ENCODE results near the gene FRMD4A. TPM values are rescaled to one million over a fixed set of nuclear protein-coding genes. Genes with fewer than 3 reads are reported as not detected.

FRMD4A gene
- total RNA-seq, 1 experiment from 2014 or later = 63.4 TPM

DNA sequence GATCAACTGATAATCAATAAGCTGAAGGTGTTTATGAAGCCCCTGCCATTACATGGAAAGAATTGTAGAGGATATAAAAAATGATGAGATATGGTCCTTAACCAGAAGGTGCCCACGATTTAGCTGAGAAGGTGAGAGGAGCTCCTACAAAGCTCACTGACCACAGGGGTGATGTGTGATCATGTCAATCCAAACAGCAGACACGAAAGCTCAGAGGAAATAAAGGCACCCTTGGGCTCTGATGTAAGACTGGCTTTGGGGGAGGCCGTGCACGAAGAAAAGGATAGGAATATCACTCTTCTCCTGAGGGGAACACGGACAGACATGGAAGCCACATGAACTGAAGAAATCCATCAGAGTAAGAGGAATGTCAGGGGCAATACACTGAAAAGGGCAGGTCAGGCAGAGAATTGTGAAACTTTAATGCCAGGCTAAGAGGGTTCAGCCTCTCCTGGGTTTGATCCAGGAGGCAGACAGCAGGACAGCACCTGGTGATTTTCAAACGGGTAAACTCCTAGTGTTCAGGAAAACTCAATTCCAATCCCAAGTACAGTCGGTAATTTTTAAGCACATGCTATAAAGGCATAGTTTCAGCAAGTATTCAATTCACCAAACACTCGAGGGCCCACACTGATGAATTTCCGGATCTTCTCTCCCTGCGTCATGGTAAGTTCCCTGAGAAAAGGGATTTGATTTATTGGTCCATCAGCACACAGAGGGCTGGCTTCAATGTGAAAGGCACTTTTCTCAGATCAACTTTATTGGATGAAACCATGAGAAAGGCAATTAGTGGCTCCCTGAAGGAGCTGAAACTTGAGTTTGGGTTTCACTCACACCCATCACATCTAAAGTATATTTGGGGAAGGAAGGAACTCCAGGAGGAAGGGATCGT is 580.2 kb downstream of the FRMD4A start:
- no peak for DNase-seq (ENCODE audit: low spot score)
- in situ Hi-C loops (cut with HindIII; ENCODE audit: low sequenced_read_pairs) = no loop called here

DNA sequence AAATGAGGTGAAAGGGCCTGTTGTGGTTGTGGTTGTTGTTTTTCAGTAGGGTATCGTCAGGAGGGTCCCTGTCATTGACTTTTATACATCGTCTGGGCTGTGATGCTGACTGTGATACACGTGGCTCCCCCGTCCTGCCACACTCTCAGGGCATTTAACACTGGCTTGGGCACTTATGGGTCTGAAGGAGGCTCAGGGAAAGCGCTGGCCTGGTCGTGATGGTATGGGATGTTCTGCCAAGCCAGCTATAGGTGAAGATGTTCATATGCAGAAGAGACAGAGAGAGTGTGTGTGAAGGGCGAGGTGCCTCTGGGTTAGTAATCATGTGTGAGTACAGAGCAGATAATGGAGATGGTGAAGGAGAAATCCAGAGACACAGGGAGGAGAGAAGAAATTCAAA is 585.5 kb downstream of the FRMD4A start:
- in situ Hi-C loops (cut with HindIII; ENCODE audit: low sequenced_read_pairs) = no loop called here
- DNase-seq (ENCODE audit: low spot score) = no peak

DNA sequence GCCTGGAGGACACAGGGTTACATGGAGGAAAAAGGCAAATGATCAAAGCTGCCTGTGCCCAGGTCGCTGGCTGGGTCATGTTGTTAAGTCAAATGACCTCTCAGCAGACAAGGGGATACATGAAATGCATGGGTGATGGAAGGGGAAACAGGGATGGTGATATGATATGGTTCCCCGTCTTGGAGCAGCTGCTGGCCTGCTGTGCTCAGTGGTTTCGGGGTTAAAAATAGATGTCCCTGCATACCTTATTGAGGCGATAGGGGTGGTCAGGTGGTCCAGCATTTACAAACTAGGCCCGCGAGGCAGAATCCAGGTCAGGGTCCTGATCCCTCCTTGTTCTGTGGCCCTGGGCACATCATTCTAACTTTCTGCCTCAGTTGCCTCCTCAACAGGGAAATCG is 586.8 kb downstream of the FRMD4A start:
- no peak for DNase-seq (ENCODE audit: low spot score)
- in situ Hi-C loops (cut with HindIII; ENCODE audit: low sequenced_read_pairs) = no loop called here

DNA sequence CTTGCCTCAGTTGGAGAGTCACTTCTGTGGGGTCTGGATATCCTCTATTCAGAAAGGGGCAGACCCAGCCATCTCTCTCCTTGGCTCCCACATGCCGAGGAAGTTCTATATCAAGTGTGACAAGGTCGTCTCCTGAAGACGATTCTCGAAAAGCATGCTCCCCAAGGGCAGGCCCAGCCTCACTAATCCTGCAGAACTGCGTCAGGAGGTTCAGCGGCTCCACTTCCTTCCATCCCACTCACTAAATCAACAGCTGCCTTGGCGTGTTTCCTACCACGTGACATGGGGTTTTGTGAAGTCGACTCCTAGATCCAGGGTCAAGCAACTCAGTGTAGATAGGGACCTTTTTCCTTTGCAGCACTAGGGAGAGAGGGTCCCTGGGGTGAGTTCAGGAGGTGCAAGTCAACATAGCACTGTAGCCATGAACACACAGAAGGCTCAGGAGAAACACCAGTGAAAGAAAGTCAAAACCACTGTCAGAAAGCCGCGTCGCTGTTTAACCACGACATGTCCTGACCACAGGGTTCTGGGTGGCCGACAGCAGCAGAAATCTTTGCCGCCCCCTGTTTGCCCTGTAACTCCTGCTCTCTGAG is 587.5 kb downstream of the FRMD4A start:
- in situ Hi-C loops (cut with HindIII; ENCODE audit: low sequenced_read_pairs) = no loop called here
- no peak for DNase-seq (ENCODE audit: low spot score)

DNA sequence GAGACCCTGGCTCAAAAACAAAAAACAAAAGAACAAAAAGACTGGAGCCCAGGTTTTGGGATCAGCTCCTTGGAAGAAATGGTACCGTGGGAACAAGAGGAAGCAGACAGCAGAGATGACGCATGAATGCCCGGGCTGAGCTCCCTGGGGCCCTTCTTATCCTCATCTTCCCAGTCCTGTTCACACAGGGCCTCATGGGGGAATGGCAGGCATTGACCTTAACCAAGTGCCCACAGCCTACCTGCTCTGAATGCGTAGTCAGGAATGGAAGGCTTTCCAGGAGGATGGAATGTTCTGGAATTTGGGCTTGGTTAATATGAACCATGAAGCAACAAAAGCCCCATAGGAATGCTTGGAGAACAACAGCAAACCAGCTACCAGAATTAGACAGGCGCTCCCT is 589.3 kb downstream of the FRMD4A start:
- DNase-seq (ENCODE audit: low spot score) = no peak
- in situ Hi-C loops (cut with HindIII; ENCODE audit: low sequenced_read_pairs) = no loop called here

DNA sequence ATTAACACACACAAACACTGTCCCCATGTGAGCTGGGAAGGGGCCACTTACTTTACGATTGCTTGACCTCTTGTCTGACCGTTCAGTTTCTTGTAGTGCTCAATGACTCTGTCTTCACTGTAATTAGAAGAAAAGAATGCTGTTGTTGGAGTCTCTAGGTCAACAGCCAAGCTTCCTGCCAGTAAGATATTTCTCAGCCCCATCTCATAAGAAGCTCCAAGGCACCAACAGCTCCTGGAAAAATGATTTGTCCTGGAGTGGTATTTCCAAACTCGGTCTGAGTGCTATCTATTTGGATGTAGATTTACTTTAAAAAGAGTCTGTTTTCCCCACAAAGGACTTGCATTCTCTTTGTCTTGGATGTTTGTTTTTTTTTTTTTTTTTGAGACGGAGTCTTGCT is 590.3 kb downstream of the FRMD4A start:
- in situ Hi-C loops (cut with HindIII; ENCODE audit: low sequenced_read_pairs) = no loop called here
- DNase-seq (ENCODE audit: low spot score) = no peak

- DNase-seq (ENCODE audit: low spot score) = no peak
- in situ Hi-C loops (cut with HindIII; ENCODE audit: low sequenced_read_pairs) = no loop called here
These were observed 591.5 kb downstream of the FRMD4A start for GRCh38 chr10:13739183-13739582.

DNA sequence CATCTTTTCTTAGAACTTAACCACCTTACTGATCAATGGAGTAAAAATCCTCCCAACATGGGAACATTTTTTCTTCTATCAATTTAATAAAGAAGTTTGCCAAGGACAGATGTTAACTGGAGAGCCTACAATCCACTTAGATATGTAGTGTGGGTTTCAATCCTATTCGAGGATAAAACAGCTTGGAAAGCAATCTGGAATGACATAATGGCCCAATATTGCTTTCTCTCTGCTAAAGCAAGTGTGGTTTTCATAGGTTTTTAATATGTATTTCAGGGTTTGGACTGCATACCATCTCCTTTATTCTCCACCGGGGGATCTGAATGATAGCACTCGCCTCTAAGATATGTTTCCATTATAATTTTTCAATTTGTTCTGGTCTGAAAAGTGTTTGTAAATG is 594.2 kb downstream of the FRMD4A start:
- in situ Hi-C loops (cut with HindIII; ENCODE audit: low sequenced_read_pairs) = no loop called here
- no peak for DNase-seq (ENCODE audit: low spot score)

DNA sequence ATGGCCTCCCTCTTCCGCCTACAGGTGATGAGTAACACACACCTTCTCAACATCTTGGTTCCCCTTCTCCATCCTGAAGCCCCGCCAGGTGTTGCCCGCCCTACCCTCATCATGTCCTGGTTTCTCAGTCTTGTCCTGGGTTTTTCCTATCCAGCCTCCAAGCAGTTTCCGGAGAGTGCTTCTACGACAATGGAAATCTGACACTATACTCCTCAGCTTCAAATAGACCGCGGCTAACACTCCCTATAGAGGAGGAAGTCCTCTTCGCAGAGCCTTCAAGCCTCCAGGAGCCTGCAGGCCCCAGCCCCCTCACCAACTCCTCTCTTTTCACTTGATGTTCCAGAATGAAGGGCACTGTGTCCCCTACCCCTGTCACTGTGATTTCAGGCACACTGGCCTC is 596.6 kb downstream of the FRMD4A start:
- in situ Hi-C loops (cut with HindIII; ENCODE audit: low sequenced_read_pairs) = no loop called here
- no peak for DNase-seq (ENCODE audit: low spot score)

- DNase-seq (ENCODE audit: low spot score) = no peak
- in situ Hi-C loops (cut with HindIII; ENCODE audit: low sequenced_read_pairs) = no loop called here
These were observed 597.7 kb downstream of the FRMD4A start for GRCh38 chr10:13733071-13733470.

DNA sequence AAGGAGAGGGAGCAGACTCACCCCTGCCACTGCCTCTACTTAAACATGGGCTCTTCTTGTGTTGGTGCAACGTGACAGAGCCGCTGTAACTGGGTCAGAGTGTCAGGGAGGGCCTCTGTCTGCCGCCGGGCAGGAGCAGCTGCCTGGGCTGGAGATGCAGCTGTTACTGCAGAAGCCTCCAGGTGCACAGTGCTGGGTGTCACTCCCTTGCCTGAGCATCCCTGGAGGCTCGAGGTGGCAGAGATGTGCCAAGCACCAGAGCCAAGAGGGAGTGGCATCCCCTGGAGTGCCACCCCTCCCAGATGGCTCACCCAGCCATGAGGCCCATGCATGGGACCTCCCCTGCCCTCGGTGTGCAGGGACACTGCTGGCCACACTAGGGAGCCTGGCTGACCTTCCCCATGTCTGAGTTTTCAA is 598.3 kb downstream of the FRMD4A start:
- in situ Hi-C loops (cut with HindIII; ENCODE audit: low sequenced_read_pairs) = no loop called here
- DNase-seq (ENCODE audit: low spot score) = no peak

DNA sequence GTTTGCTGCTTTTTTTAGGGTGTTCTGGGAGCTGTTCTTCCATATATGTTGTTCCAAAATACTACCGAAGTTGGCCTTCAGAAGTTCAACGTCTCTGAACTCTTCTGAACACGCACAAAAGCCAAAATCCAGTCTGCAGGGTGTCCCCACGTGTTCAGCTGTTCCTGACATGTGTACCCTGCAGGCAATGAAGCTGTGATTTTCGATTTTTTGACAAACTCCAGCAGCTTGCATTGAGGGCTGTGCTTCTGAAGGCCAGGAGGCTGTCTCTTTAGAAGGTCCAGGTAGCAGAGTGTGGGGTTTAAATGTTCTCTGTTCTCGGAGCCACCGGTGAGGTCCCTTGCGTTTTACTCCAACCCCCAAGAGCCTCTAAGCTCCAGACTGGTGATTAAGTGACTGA is 598.9 kb downstream of the FRMD4A start:
- no peak for DNase-seq (ENCODE audit: low spot score)
- in situ Hi-C loops (cut with HindIII; ENCODE audit: low sequenced_read_pairs) = no loop called here

DNA sequence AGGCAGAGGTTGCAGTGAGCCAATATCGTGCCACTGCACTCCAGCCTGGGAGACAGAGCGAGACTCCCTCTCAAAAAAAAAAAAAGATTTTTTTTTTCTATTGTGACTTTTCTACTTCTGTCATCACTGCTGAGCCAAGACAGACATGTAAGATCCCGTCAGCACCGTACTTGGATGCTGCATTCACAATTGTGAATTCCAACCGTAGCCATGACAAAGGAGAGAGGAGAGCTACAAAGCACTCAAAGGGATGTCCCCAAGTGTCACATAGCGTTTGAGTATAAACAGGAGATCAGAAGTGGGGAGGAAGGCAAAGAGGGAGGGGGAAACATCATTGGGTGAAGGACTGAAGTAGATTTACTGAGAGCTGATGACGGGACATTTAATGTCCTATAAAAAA is 599.8 kb downstream of the FRMD4A start:
- in situ Hi-C loops (cut with HindIII; ENCODE audit: low sequenced_read_pairs) = no loop called here
- DNase-seq (ENCODE audit: low spot score) = no peak

GRCh38 chr10:13730306-13730652 is 600.4 kb downstream of the FRMD4A start:
- no peak for DNase-seq (ENCODE audit: low spot score)
- in situ Hi-C loops (cut with HindIII; ENCODE audit: low sequenced_read_pairs) = no loop called here

- no peak for DNase-seq (ENCODE audit: low spot score)
- in situ Hi-C loops (cut with HindIII; ENCODE audit: low sequenced_read_pairs) = no loop called here
These were observed 601.0 kb downstream of the FRMD4A start for GRCh38 chr10:13729586-13730305.

GRCh38 chr10:13728898-13729535 is 601.7 kb downstream of the FRMD4A start:
- DNase-seq (ENCODE audit: low spot score) = no peak
- in situ Hi-C loops (cut with HindIII; ENCODE audit: low sequenced_read_pairs) = no loop called here

GRCh38 chr10:13725594-13725993 is 605.1 kb downstream of the FRMD4A start:
- no peak for DNase-seq (ENCODE audit: low spot score)
- in situ Hi-C loops (cut with HindIII; ENCODE audit: low sequenced_read_pairs) = no loop called here

DNA sequence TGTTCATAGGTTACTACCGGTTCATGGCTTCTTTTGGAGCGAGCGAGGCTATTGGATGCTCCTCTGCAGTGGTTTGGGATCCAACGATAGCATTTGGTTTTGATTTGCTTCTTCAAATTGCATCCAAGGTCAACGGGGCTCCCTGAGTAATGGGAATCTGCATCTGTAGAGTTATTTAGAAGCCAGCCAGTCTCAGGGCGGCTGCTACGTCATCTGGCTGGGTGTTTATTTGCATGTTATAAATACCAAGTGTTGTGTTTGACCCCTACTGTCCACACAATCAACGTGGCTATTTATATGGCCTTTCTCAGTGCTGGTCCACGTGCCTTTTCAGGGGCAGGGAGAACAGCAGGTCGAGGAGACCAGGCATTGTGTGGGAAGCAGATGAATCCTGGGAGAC is 606.2 kb downstream of the FRMD4A start:
- in situ Hi-C loops (cut with HindIII; ENCODE audit: low sequenced_read_pairs) = no loop called here

DNA sequence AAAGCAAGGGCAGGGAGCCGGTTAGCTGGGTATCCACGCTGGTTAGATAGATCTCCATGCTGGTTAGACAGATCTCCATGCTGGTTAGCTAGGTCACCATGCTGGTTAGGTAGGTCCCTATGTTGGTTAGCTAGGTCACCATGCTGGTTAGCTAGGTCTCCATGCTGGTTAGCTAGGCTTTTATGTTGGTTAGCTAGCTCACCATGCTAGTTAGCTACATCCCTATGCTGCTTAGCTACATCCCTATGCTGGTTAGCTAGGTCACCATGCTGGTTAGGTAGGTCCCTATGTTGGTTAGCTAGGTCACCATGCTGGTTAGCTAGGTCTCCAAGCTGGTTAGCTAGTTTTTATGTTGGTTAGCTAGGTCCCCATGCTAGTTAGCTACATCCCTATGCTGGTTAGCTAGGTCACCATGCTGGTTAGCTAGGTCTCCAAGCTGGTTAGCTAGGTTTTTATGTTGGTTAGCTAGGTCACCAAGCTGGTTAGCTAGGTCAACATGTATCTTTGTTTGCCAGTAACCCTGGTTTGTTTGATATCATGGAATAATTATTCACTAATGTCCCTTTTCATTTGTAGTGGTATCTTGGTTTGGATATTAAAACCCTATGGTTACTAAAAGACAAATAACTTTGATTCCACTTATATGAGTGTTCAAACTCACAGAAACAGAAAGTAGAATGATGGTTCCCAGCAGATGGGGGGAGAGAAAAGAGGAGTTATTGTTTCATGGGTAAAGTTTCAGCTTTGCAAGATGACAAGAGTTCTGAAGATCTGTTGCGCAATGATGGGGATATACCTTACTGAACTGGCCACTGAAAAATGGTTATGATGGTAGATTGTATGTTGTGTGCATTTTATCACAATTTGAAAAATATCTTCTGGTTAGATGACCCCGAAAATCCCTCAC is 607.7 kb downstream of the FRMD4A start:
- no peak for DNase-seq (ENCODE audit: low spot score)
- in situ Hi-C loops (cut with HindIII; ENCODE audit: low sequenced_read_pairs) = no loop called here

More for the DNA sequence above, 606.2 kb downstream of the FRMD4A start:
- DNase-seq (ENCODE audit: low spot score) = no peak

Data from G401 (cell line).